ENCODE data around the gene PSMB7. TPM values are rescaled to one million over a fixed set of nuclear protein-coding genes. Genes with fewer than 3 reads are reported as not detected.

PSMB7 gene
- total and polyA plus RNA-seq, 2 of the 13 experiments (the other 11 are each of a cell fraction or from before 2014, with no cell fraction given) = 259 to 291 TPM

DNA sequence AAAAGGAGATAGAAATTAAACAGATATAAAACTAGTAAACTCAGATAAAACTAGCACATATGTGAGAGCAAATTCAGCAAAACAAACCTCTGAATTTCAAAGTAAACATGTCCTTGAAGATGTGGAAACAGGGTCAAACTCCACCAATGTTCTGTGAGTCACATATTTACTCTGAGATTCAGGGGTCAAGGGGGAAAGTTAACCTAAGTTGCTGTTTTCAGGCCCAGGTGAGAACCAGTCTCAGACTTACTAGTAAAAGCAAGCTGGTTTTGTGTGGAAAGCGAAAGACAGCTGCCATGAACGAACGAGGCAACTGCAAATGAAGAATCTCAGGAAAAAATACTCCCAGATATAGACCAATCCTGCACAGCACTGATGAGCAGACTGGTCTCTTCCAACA, 29.0 kb downstream of the PSMB7 start (continued):
- TF ChIP-seq, protein P1, sequence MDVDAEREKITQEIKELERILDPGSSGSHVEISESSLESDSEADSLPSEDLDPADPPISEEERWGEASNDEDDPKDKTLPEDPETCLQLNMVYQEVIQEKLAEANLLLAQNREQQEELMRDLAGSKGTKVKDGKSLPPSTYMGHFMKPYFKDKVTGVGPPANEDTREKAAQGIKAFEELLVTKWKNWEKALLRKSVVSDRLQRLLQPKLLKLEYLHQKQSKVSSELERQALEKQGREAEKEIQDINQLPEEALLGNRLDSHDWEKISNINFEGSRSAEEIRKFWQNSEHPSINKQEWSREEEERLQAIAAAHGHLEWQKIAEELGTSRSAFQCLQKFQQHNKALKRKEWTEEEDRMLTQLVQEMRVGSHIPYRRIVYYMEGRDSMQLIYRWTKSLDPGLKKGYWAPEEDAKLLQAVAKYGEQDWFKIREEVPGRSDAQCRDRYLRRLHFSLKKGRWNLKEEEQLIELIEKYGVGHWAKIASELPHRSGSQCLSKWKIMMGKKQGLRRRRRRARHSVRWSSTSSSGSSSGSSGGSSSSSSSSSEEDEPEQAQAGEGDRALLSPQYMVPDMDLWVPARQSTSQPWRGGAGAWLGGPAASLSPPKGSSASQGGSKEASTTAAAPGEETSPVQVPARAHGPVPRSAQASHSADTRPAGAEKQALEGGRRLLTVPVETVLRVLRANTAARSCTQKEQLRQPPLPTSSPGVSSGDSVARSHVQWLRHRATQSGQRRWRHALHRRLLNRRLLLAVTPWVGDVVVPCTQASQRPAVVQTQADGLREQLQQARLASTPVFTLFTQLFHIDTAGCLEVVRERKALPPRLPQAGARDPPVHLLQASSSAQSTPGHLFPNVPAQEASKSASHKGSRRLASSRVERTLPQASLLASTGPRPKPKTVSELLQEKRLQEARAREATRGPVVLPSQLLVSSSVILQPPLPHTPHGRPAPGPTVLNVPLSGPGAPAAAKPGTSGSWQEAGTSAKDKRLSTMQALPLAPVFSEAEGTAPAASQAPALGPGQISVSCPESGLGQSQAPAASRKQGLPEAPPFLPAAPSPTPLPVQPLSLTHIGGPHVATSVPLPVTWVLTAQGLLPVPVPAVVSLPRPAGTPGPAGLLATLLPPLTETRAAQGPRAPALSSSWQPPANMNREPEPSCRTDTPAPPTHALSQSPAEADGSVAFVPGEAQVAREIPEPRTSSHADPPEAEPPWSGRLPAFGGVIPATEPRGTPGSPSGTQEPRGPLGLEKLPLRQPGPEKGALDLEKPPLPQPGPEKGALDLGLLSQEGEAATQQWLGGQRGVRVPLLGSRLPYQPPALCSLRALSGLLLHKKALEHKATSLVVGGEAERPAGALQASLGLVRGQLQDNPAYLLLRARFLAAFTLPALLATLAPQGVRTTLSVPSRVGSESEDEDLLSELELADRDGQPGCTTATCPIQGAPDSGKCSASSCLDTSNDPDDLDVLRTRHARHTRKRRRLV (CRISPR knock-in tag; IDR thresholded peaks at IDR 0.05) = no peak
- TF ChIP-seq, protein P2, sequence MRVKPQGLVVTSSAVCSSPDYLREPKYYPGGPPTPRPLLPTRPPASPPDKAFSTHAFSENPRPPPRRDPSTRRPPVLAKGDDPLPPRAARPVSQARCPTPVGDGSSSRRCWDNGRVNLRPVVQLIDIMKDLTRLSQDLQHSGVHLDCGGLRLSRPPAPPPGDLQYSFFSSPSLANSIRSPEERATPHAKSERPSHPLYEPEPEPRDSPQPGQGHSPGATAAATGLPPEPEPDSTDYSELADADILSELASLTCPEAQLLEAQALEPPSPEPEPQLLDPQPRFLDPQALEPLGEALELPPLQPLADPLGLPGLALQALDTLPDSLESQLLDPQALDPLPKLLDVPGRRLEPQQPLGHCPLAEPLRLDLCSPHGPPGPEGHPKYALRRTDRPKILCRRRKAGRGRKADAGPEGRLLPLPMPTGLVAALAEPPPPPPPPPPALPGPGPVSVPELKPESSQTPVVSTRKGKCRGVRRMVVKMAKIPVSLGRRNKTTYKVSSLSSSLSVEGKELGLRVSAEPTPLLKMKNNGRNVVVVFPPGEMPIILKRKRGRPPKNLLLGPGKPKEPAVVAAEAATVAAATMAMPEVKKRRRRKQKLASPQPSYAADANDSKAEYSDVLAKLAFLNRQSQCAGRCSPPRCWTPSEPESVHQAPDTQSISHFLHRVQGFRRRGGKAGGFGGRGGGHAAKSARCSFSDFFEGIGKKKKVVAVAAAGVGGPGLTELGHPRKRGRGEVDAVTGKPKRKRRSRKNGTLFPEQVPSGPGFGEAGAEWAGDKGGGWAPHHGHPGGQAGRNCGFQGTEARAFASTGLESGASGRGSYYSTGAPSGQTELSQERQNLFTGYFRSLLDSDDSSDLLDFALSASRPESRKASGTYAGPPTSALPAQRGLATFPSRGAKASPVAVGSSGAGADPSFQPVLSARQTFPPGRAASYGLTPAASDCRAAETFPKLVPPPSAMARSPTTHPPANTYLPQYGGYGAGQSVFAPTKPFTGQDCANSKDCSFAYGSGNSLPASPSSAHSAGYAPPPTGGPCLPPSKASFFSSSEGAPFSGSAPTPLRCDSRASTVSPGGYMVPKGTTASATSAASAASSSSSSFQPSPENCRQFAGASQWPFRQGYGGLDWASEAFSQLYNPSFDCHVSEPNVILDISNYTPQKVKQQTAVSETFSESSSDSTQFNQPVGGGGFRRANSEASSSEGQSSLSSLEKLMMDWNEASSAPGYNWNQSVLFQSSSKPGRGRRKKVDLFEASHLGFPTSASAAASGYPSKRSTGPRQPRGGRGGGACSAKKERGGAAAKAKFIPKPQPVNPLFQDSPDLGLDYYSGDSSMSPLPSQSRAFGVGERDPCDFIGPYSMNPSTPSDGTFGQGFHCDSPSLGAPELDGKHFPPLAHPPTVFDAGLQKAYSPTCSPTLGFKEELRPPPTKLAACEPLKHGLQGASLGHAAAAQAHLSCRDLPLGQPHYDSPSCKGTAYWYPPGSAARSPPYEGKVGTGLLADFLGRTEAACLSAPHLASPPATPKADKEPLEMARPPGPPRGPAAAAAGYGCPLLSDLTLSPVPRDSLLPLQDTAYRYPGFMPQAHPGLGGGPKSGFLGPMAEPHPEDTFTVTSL (CRISPR knock-in tag; IDR thresholded peaks at IDR 0.05; ENCODE audit: borderline replicate concordance) = peak; percentile 94
- TF ChIP-seq, protein P3, sequence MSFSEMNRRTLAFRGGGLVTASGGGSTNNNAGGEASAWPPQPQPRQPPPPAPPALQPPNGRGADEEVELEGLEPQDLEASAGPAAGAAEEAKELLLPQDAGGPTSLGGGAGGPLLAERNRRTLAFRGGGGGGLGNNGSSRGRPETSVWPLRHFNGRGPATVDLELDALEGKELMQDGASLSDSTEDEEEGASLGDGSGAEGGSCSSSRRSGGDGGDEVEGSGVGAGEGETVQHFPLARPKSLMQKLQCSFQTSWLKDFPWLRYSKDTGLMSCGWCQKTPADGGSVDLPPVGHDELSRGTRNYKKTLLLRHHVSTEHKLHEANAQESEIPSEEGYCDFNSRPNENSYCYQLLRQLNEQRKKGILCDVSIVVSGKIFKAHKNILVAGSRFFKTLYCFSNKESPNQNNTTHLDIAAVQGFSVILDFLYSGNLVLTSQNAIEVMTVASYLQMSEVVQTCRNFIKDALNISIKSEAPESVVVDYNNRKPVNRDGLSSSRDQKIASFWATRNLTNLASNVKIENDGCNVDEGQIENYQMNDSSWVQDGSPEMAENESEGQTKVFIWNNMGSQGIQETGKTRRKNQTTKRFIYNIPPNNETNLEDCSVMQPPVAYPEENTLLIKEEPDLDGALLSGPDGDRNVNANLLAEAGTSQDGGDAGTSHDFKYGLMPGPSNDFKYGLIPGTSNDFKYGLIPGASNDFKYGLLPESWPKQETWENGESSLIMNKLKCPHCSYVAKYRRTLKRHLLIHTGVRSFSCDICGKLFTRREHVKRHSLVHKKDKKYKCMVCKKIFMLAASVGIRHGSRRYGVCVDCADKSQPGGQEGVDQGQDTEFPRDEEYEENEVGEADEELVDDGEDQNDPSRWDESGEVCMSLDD (CRISPR knock-in tag; IDR thresholded peaks at IDR 0.05; ENCODE audit: borderline replicate concordance) = peak; percentile 34; the same call in 1 of the 2 replicates
- TF ChIP-seq KLF16 (CRISPR knock-in tag; IDR thresholded peaks at IDR 0.05) (peak in 1 of 2 experiments; percentile 90; a peak in 2 of 4 replicates), MZF1 (CRISPR knock-in tag; IDR thresholded peaks at IDR 0.05; ENCODE audit: borderline replicate concordance) (no peak), GATA4 (IDR thresholded peaks at IDR 0.05; ENCODE audit: borderline replicate concordance, low read depth) (peak; percentile 71; the same call in 1 of the 2 replicates)
- TF ChIP-seq, protein P4, sequence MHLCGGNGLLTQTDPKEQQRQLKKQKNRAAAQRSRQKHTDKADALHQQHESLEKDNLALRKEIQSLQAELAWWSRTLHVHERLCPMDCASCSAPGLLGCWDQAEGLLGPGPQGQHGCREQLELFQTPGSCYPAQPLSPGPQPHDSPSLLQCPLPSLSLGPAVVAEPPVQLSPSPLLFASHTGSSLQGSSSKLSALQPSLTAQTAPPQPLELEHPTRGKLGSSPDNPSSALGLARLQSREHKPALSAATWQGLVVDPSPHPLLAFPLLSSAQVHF (CRISPR knock-in tag; IDR thresholded peaks at IDR 0.05) = no peak
- TF ChIP-seq, protein P5, sequence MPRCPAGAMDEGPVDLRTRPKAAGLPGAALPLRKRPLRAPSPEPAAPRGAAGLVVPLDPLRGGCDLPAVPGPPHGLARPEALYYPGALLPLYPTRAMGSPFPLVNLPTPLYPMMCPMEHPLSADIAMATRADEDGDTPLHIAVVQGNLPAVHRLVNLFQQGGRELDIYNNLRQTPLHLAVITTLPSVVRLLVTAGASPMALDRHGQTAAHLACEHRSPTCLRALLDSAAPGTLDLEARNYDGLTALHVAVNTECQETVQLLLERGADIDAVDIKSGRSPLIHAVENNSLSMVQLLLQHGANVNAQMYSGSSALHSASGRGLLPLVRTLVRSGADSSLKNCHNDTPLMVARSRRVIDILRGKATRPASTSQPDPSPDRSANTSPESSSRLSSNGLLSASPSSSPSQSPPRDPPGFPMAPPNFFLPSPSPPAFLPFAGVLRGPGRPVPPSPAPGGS (CRISPR knock-in tag; IDR thresholded peaks at IDR 0.05) = no peak
- TF ChIP-seq, protein P6, sequence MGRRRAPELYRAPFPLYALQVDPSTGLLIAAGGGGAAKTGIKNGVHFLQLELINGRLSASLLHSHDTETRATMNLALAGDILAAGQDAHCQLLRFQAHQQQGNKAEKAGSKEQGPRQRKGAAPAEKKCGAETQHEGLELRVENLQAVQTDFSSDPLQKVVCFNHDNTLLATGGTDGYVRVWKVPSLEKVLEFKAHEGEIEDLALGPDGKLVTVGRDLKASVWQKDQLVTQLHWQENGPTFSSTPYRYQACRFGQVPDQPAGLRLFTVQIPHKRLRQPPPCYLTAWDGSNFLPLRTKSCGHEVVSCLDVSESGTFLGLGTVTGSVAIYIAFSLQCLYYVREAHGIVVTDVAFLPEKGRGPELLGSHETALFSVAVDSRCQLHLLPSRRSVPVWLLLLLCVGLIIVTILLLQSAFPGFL (CRISPR knock-in tag; IDR thresholded peaks at IDR 0.05) = no peak
- TF ChIP-seq, protein P7, sequence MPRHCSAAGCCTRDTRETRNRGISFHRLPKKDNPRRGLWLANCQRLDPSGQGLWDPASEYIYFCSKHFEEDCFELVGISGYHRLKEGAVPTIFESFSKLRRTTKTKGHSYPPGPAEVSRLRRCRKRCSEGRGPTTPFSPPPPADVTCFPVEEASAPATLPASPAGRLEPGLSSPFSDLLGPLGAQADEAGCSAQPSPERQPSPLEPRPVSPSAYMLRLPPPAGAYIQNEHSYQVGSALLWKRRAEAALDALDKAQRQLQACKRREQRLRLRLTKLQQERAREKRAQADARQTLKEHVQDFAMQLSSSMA (CRISPR knock-in tag; IDR thresholded peaks at IDR 0.05) = no peak
